GM12878 (cell line): ENCODE results near the gene HOXB6. TPM values are rescaled to one million over a fixed set of nuclear protein-coding genes. Genes with fewer than 3 reads are reported as not detected.

ENCODE experiments used
- ATAC-seq: fragments of 200-7000 bp; cut with Tn5 transposase; 3 replicates; pipeline ENCODE4 v1.9.1; 2020; ENCODE audit warnings: mild to moderate bottlenecking, moderate library complexity
- BruUV-seq: library from RNA; stranded (reverse); fragments of 400-500 nt; replicated peaks from 2 replicates; lab custom pipeline; 2021; lab: Mats Ljungman, UMichigan
- CTCF ChIA-PET: fragments of 300-600 bp; sonication (Branson Sonifier 250); formaldehyde crosslinking; extraction: SDS; loops from one replicate; lab custom pipeline; 2021; ENCODE audit warnings: inconsistent platforms; lab: Yijun Ruan, JAX
- POLR2A ChIA-PET: fragments of 350-600 bp; formaldehyde crosslinking; extraction: SDS; loops from one replicate; lab custom pipeline; 2021; ENCODE audit warnings: inconsistent platforms; lab: Charles Lee
- RAD21 ChIA-PET: fragments of 300-600 bp; sonication (Branson Sonifier 250); formaldehyde crosslinking; loops from one replicate; lab custom pipeline; 2023; ENCODE audit warnings: antibody characterized with exemption; ENCODE audit not compliant: unreplicated experiment; lab: Charles Lee
- SMC1A ChIA-PET: fragments of 300-600 bp; sonication (Branson Sonifier 250); formaldehyde crosslinking; loops from one replicate; lab custom pipeline; 2023; ENCODE audit not compliant: unreplicated experiment, uncharacterized antibody; lab: Charles Lee
- DNase-seq: peaks from one replicate; pipeline ENCODE4 v3.0.0-alpha.2; 2011; ENCODE audit warnings: low read depth, low spot score
- FAIRE-seq: peaks from 3 replicates; lab custom pipeline; 2011; peaks lifted over from hg19 to GRCh38; lab: Jason Lieb, UNC
- H2AFZ ChIP-seq: 2 replicates; pipeline ENCODE4 v1.6.0; 2011; ENCODE audit warnings: low read depth, low read length, control low read depth; ENCODE audit not compliant: control insufficient read depth
- H3K27ac ChIP-seq: 2 replicates; pipeline ENCODE4 v1.5.1; 2011; ENCODE audit warnings: control low read depth; ENCODE audit not compliant: control insufficient read depth, insufficient read depth
- H3K27me3 ChIP-seq, 2 experiments: replicated peaks in 1 of 2; 2 replicates each; pipeline versions ENCODE4 v1.6.0 to v1.6.1; 2011; ENCODE audit warnings: low read length in 1 of 2; ENCODE audit not compliant: control insufficient read depth in 2 of 2, insufficient read depth in 2 of 2
- H3K36me3 ChIP-seq, 2 experiments: 2 replicates each; pipeline ENCODE4 v1.5.1; 2011; ENCODE audit warnings: low read length in 1 of 2; ENCODE audit not compliant: control insufficient read depth in 2 of 2, insufficient read depth in 2 of 2
- H3K4me1 ChIP-seq: 2 replicates; pipeline ENCODE4 v1.6.1; 2011; ENCODE audit warnings: mild to moderate bottlenecking, low read length, moderate library complexity, mixed read lengths; ENCODE audit not compliant: control insufficient read depth, insufficient read depth
- H3K4me2 ChIP-seq: 2 replicates; pipeline ENCODE4 v1.6.0; 2011; ENCODE audit warnings: control low read depth; ENCODE audit not compliant: control insufficient read depth, insufficient read depth
- H3K4me3 ChIP-seq: fragments of 200-600 bp; sonication (generic); 2 replicates; pipeline ENCODE4 v1.5.1; 2016
- H3K79me2 ChIP-seq: 2 replicates; pipeline ENCODE4 v1.6.0; 2011; ENCODE audit warnings: low read length; ENCODE audit not compliant: control insufficient read depth, insufficient read depth
- H3K9ac ChIP-seq: 2 replicates; pipeline ENCODE4 v1.8.0; 2011; ENCODE audit warnings: low read length, control low read depth, mixed read lengths; ENCODE audit not compliant: control insufficient read depth, insufficient read depth
- H3K9me3 ChIP-seq: replicated peaks from 3 replicates; pipeline ENCODE4 v1.5.1; 2011; ENCODE audit warnings: mild to moderate bottlenecking, low read length; ENCODE audit not compliant: control insufficient read depth, insufficient read depth
- H4K20me1 ChIP-seq: 2 replicates; pipeline ENCODE4 v1.6.0; 2011; ENCODE audit not compliant: control insufficient read depth, insufficient read depth
- IKZF1 ChIP-seq: fragments of 450-650 bp; conservative IDR thresholded peaks from 2 replicates; pipeline ENCODE4 v1.6.1; 2017; ENCODE audit warnings: antibody characterized with exemption, mild to moderate bottlenecking
- POLR2A ChIP-seq: IDR thresholded peaks from 2 replicates; pipeline ENCODE4 v1.6.1; 2011; ENCODE audit warnings: low read depth, mild to moderate bottlenecking, low read length
- POLR2AphosphoS2 ChIP-seq: IDR thresholded peaks from 2 replicates; pipeline ENCODE4 v1.6.1; 2011; ENCODE audit warnings: low read depth, mild to moderate bottlenecking, low read length, improper control_type of control experiment, moderate library complexity
- SRF ChIP-seq, 2 experiments: IDR thresholded peaks; 2 replicates each; pipeline ENCODE4 v1.6.1; 2011; ENCODE audit warnings: low read depth in 2 of 2, low read length in 2 of 2, mild to moderate bottlenecking in 1 of 2, moderate library complexity in 1 of 2
- ZNF207 ChIP-seq: fragments of 450-650 bp; IDR thresholded peaks from 2 replicates; pipeline ENCODE4 v1.6.1; 2014; ENCODE audit warnings: antibody characterized with exemption, mild to moderate bottlenecking, borderline replicate concordance
- ZNF217 ChIP-seq: fragments of 450-650 bp; IDR thresholded peaks from 2 replicates; pipeline ENCODE4 v1.6.1; 2017; ENCODE audit warnings: antibody characterized with exemption, mild to moderate bottlenecking
- WGBS: methylation state at CpG from one replicate; pipeline ENCODE4 v1.1.6; 2016; ENCODE audit warnings: low lambda C conversion rate; ENCODE audit not compliant: insufficient replicate concordance, insufficient coverage; ENCODE audit errors: missing lambda C conversion rate; 5-methylcytosine and 5-hydroxymethylcytosine counted together
- in situ Hi-C: fragments of 300-500 bp; cut with MboI; formaldehyde crosslinking; loops from 9 replicates; pipeline ENCODE4 v1.14.3; 2018; ENCODE audit warnings: mixed read lengths
- intact Hi-C: fragments of 100-400 bp; cut with micrococcal nuclease; formaldehyde crosslinking; loops from one replicate; pipeline ENCODE4 v1.14.2; 2022; ENCODE audit not compliant: unreplicated experiment
- polyA plus RNA-seq, 11 experiments: library from polyadenylated mRNA; depleted of rRNA in 4 of 11; unstranded in 6 of 11; stranded (reverse) in 5 of 11; fragments of >200 nt; fragmentation: Nextera tagmentation in 4 of 11; fragmentation: Illumina TruSeq in 1 of 11; extraction: Ambion mirVana in 4 of 11; extraction: Trizol in 1 of 11; gene quantifications; 1 replicate in 1 of 11; 2 replicates in 10 of 11; pipeline versions ENCODE4 v1.2.1 to v1.2.3, GENCODE V29; 2011 to 2016; ENCODE audit warnings: inconsistent platforms in 2 of 11, missing spikeins in 2 of 11, low read depth in 1 of 11
- total RNA-seq, 4 experiments: library from RNA; depleted of rRNA in 3 of 4; stranded (reverse); fragments of >200 nt in 3 of 4; fragmentation: Illumina TruSeq in 1 of 4; extraction: Trizol in 1 of 4; gene quantifications; 2 replicates each; pipeline versions ENCODE4 v1.2.1 to v1.2.3, GENCODE V29; 2013 to 2021
- TF ChIP-seq, protein P1 (sequence below): fragments of 450-650 bp; IDR thresholded peaks from 2 replicates; pipeline ENCODE4 v1.6.1; 2017; ENCODE audit warnings: antibody characterized with exemption, mild to moderate bottlenecking, moderate library complexity

Gene HOXB6
- total and polyA plus RNA-seq, 10 of the 15 experiments (the other 5 are each of a cell fraction or from before 2014, with no cell fraction given) = 0.04 to 0.51 (median 0.09) TPM; not detected in 2

DNA sequence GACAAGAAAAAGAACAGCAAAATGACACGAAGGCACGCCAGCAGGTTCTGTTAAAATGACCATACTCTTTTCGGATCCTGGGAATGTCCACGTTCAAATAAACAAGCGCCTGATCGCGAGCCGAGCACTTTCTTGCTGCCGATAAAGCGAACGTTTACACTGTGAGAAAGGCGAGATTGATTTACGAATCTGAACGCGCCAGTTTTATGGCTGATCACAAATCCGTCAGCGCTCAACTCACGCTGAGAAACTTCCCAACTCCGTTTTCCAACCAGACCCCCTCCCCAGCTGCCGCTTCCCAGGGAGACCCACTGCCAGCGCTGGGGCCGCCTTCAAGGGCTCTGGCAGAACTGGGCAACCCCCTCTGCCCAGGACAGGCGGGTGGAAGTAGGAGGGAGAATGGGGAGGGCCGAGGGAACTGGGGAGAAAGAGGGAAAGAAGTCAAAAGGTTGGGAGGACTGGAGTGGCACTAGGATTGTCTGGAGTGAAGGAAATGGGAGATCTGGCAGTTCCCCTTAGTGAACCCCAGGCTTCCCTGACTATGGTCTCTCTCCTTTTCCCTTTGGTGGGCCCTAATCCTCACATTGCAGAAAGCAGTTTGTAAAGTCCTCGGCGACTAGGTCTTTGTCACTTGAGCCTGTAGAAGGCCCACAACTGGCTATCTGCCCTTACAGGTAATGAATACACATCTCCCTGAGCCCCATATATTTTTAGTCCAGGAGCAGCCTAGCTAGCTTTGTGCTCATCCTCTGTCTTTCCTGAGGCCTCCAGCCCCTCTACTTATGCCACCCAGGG, 33.6 kb downstream of the HOXB6 start:
- WGBS = 84% methylated on average over 26 of the region's 26 CpGs
- H3K4me1 ChIP-seq = peaks cover 6% of the 10 kb centered on the region
- ChIA-PET CTCF (interaction anchor here (1.5 kb wide), 1 partner anchor 49 kb away, joined by 3 read pairs; no protein-coding TSS in a partner anchor), RAD21 (no interaction called here), POLR2A (no interaction called here), SMC1A (interaction anchor here (2.0 kb wide), 1 partner anchor 79 kb away, joined by 5 read pairs; no protein-coding TSS in a partner anchor)
- intact Hi-C loops (no loop called here), in situ Hi-C loops (no loop called here)
- H4K20me1 ChIP-seq = no peaks in the 10 kb centered on the region
- no peak for ATAC-seq
- H3K4me3 ChIP-seq = no peak overlapping the region
- H3K79me2 ChIP-seq = no peaks in the 10 kb centered on the region
- DNase-seq = no peak
- TF ChIP-seq SRF (IDR thresholded peaks at IDR 0.05; ENCODE audit: low read depth in 2 of 2, low read length in 2 of 2) (no peak), ZNF217 (no peak), IKZF1 (no peak), ZNF207 (no peak), POLR2AphosphoS2 (no peak), POLR2A (no peak)
- TF ChIP-seq, protein P1, sequence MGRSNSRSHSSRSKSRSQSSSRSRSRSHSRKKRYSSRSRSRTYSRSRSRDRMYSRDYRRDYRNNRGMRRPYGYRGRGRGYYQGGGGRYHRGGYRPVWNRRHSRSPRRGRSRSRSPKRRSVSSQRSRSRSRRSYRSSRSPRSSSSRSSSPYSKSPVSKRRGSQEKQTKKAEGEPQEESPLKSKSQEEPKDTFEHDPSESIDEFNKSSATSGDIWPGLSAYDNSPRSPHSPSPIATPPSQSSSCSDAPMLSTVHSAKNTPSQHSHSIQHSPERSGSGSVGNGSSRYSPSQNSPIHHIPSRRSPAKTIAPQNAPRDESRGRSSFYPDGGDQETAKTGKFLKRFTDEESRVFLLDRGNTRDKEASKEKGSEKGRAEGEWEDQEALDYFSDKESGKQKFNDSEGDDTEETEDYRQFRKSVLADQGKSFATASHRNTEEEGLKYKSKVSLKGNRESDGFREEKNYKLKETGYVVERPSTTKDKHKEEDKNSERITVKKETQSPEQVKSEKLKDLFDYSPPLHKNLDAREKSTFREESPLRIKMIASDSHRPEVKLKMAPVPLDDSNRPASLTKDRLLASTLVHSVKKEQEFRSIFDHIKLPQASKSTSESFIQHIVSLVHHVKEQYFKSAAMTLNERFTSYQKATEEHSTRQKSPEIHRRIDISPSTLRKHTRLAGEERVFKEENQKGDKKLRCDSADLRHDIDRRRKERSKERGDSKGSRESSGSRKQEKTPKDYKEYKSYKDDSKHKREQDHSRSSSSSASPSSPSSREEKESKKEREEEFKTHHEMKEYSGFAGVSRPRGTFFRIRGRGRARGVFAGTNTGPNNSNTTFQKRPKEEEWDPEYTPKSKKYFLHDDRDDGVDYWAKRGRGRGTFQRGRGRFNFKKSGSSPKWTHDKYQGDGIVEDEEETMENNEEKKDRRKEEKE = no peak
- no peak overlapping the region for H3K9ac ChIP-seq
- FAIRE-seq = no peak
- no peak overlapping the region for H3K4me2 ChIP-seq
- H3K27ac ChIP-seq = no peak overlapping the region
- no peak overlapping the region for H2AFZ ChIP-seq
- no peaks in the 10 kb centered on the region; a peak in 1 of 4 replicates for H3K36me3 ChIP-seq
- no TSS peak for BruUV-seq
- H3K9me3 ChIP-seq = no peaks in the 10 kb centered on the region
- H3K27me3 ChIP-seq = no peaks in the 10 kb centered on the region
